ENCODE data around the gene KCNJ8. TPM values are rescaled to one million over a fixed set of nuclear protein-coding genes. Genes with fewer than 3 reads are reported as not detected.
"Not testable (repeated sequence)": the region's sequence is repeated elsewhere in the genome, so short reads cannot be mapped to it uniquely, and the experiment has no call there.

Gene KCNJ8
- total and polyA plus RNA-seq, 10 of the 15 experiments (the other 5 are each of a cell fraction or from before 2014, with no cell fraction given): not detected

DNA sequence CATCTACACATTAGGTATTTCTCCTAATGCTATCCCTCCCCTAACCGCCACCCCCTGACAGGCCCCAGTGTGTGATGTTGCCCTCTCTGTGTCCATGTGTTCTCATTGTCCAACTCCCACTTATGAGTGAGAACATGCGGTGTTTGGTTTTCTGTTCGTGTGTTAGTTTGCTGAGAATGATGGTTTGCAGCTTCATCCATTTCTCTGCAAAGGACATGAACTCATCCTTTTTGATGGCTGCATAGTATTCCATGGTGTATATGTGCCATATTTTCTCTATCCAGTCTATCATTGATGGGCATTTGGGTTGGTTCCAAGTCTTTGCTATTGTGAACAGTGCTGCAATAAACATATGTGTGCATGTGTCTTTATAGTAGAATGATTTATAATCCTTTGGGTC is 8.2 kb upstream of the KCNJ8 start:
- in situ Hi-C loops (cut with MboI); H3K4me3 ChIP-seq; H3K27ac ChIP-seq (ENCODE audit: control insufficient read depth, insufficient read depth); H3K36me3 ChIP-seq (ENCODE audit: control insufficient read depth in 2 of 2, insufficient read depth in 2 of 2, low read length in 1 of 2); H3K79me2 ChIP-seq (ENCODE audit: control insufficient read depth, insufficient read depth, low read length); H3K9me3 ChIP-seq (replicated peaks; ENCODE audit: control insufficient read depth, insufficient read depth, low read length); intact Hi-C loops (cut with micrococcal nuclease; ENCODE audit: unreplicated experiment); H3K4me2 ChIP-seq (ENCODE audit: control insufficient read depth, insufficient read depth); BruUV-seq (replicated peaks); SMC1A ChIA-PET (ENCODE audit: uncharacterized antibody, unreplicated experiment); H2AFZ ChIP-seq (ENCODE audit: control insufficient read depth, low read depth, low read length); H3K9ac ChIP-seq (ENCODE audit: control insufficient read depth, insufficient read depth, low read length); H4K20me1 ChIP-seq (ENCODE audit: control insufficient read depth, insufficient read depth); H3K4me1 ChIP-seq (ENCODE audit: control insufficient read depth, insufficient read depth, low read length); ATAC-seq; RAD21 ChIA-PET (ENCODE audit: unreplicated experiment); FAIRE-seq; POLR2A ChIA-PET; DNase-seq (ENCODE audit: low read depth, low spot score); H3K27me3 ChIP-seq (replicated peaks in 1 of 2; ENCODE audit: control insufficient read depth in 2 of 2, insufficient read depth in 2 of 2, low read length in 1 of 2); CTCF ChIA-PET: not testable (repeated sequence)
- 46% methylated on average over 3 of the region's 3 CpGs for WGBS (ENCODE audit: insufficient coverage, insufficient replicate concordance, low lambda C conversion rate, missing lambda C conversion rate)

DNA sequence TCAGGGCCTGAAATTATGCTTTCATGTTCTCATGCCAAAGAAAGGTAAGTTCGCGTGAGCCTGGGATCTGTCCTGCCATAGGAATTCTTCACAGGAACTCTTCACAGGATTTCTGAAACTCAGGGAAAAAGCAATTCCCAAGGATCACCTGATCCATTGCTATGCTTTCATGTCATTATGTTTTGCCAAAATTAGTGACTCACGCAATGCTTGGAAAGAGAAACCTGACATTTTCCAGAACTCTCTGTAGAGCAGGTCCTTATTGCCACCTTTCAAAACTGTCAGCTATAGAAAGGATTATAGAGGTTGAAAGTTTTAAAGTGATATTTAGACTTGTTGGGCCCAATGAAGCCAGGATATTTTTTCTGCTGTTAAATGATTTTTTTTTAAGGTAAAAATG is 6.3 kb upstream of the KCNJ8 start:
- no peak overlapping the region for H3K9ac ChIP-seq (ENCODE audit: control insufficient read depth, insufficient read depth, low read length)
- H3K27ac ChIP-seq (ENCODE audit: control insufficient read depth, insufficient read depth): no peak overlapping the region
- 78% methylated on average over 3 of the region's 3 CpGs for WGBS (ENCODE audit: insufficient coverage, insufficient replicate concordance, low lambda C conversion rate, missing lambda C conversion rate)
- no peaks in the 10 kb centered on the region for H3K79me2 ChIP-seq (ENCODE audit: control insufficient read depth, insufficient read depth, low read length)
- intact Hi-C loops (cut with micrococcal nuclease; ENCODE audit: unreplicated experiment): no loop called here
- H3K36me3 ChIP-seq (ENCODE audit: control insufficient read depth in 2 of 2, insufficient read depth in 2 of 2, low read length in 1 of 2): no peaks in the 10 kb centered on the region
- no peak for ATAC-seq
- no peak overlapping the region for H3K4me3 ChIP-seq
- in situ Hi-C loops (cut with MboI): no loop called here
- POLR2A ChIA-PET: no interaction called here
- CTCF ChIA-PET: no interaction called here
- no peaks in the 10 kb centered on the region for H3K9me3 ChIP-seq (replicated peaks; ENCODE audit: control insufficient read depth, insufficient read depth, low read length)
- no peak overlapping the region for H3K4me2 ChIP-seq (ENCODE audit: control insufficient read depth, insufficient read depth)
- no peak for FAIRE-seq
- no peaks in the 10 kb centered on the region for H3K4me1 ChIP-seq (ENCODE audit: control insufficient read depth, insufficient read depth, low read length)
- H4K20me1 ChIP-seq (ENCODE audit: control insufficient read depth, insufficient read depth): no peaks in the 10 kb centered on the region
- H2AFZ ChIP-seq (ENCODE audit: control insufficient read depth, low read depth, low read length): no peak overlapping the region
- SMC1A ChIA-PET (ENCODE audit: uncharacterized antibody, unreplicated experiment): no interaction called here
- RAD21 ChIA-PET (ENCODE audit: unreplicated experiment): no interaction called here
- TF ChIP-seq, protein P1, sequence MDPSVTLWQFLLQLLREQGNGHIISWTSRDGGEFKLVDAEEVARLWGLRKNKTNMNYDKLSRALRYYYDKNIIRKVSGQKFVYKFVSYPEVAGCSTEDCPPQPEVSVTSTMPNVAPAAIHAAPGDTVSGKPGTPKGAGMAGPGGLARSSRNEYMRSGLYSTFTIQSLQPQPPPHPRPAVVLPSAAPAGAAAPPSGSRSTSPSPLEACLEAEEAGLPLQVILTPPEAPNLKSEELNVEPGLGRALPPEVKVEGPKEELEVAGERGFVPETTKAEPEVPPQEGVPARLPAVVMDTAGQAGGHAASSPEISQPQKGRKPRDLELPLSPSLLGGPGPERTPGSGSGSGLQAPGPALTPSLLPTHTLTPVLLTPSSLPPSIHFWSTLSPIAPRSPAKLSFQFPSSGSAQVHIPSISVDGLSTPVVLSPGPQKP (IDR thresholded peaks at IDR 0.05; ENCODE audit: low read depth, low read length): no peak
- no peak for TF ChIP-seq MTA3 (IDR thresholded peaks at IDR 0.05; ENCODE audit: borderline replicate concordance, low read length)
- DNase-seq (ENCODE audit: low read depth, low spot score): no peak
- H3K27me3 ChIP-seq (replicated peaks in 1 of 2; ENCODE audit: control insufficient read depth in 2 of 2, insufficient read depth in 2 of 2, low read length in 1 of 2): no peaks in the 10 kb centered on the region
- BruUV-seq (replicated peaks): no TSS peak
